ENCODE results near the gene CTR9. TPM values are rescaled to one million over a fixed set of nuclear protein-coding genes. Genes with fewer than 3 reads are reported as not detected.

CTR9 gene
- total and polyA plus RNA-seq, 2 experiments from 2014 or later, result 23.2 to 35.9 TPM

DNA sequence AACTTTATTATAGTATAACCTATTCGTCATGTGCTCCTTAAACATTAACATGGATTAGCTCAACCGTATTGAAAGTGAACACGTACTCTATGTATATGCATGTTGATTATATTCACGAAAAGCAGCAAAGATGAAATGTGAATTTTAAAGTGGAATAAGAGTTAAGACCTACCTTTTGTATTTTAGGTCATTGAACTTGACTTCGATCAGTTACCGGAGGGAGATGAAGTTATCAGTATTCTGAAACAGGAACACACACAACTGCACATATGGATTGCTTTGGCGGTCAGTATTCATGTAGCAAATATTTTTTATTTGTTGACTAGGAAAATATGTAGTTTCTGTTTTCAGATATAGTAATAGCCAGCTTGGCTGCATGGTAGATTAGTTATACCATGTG is 1.4 kb downstream of the CTR9 start:
- Histone ChIP-seq H3K27ac (no peak overlapping the region), H3K36me3 (peaks cover 34% of the 10 kb centered on the region), H3K4me1 (ENCODE audit: low read depth) (no peaks in the 10 kb centered on the region), H3K4me3 (no peak overlapping the region), H3K9me3 (ENCODE audit: low read depth) (no peaks in the 10 kb centered on the region), H3K27me3 (no peaks in the 10 kb centered on the region)
- DNase-seq (ENCODE audit: low read depth in 1 of 2, low spot score in 1 of 2), result no peak
- TF ChIP-seq, protein P1, sequence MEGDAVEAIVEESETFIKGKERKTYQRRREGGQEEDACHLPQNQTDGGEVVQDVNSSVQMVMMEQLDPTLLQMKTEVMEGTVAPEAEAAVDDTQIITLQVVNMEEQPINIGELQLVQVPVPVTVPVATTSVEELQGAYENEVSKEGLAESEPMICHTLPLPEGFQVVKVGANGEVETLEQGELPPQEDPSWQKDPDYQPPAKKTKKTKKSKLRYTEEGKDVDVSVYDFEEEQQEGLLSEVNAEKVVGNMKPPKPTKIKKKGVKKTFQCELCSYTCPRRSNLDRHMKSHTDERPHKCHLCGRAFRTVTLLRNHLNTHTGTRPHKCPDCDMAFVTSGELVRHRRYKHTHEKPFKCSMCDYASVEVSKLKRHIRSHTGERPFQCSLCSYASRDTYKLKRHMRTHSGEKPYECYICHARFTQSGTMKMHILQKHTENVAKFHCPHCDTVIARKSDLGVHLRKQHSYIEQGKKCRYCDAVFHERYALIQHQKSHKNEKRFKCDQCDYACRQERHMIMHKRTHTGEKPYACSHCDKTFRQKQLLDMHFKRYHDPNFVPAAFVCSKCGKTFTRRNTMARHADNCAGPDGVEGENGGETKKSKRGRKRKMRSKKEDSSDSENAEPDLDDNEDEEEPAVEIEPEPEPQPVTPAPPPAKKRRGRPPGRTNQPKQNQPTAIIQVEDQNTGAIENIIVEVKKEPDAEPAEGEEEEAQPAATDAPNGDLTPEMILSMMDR (IDR thresholded peaks at IDR 0.05; ENCODE audit: low read depth, low read length), result no peak

DNA sequence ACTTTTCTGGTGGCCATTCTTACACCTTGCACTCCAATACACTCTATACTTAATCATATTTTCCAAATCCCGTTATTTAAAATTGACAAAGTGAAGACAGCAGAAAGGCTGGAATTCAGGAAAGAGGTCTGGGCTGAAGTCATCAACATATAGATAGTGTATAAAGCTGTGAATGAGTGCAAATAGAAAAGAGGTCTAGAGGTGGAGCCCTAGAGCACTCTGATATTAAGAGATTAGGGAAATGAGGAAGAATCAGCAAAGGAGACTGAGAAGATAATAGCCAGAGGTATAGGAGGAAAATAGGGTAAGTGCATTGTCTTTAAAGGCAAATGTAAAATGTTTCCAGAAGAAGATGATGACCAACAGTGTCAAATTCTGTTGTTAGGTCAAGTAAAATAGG is 7.9 kb downstream of the CTR9 start:
- Histone ChIP-seq H3K9me3 (ENCODE audit: low read depth) (no peaks in the 10 kb centered on the region), H3K36me3 (peaks cover 87% of the 10 kb centered on the region), H3K4me3 (no peak overlapping the region), H3K27me3 (no peaks in the 10 kb centered on the region), H3K27ac (no peak overlapping the region), H3K4me1 (ENCODE audit: low read depth) (no peaks in the 10 kb centered on the region)
- no peak for DNase-seq (ENCODE audit: low read depth in 1 of 2, low spot score in 1 of 2)
- TF ChIP-seq, protein P1 (IDR thresholded peaks at IDR 0.05; ENCODE audit: low read depth, low read length), result peak; percentile 30

DNA sequence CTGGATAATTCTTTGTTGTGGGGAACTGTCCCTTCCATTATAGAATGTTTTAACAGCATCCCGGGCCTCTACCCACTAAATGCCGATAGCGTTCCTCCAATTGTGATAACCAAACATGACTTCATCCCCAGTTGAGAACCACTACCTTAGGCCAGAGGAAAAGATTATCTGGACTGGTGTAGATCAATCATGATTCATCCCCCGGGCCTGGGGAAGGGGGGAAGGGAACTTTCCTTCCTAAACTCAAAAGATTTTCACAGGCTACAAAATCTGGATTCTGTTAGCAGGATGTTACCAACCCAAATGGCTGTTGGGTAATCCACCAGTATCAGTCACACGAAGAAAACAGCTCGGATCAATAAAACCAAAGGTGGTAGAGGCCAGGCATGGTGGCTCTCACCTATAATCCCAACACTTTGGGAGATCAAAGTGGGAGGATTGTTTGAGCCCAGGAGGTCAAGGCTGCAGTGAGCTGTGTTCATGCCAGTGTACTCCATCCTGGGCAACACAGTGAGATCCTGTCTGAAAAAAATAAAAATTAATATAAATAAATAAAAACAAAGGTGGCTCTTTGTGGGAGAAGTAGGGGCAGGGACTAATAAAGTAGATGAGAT is 10.1 kb downstream of the CTR9 start:
- no peak for DNase-seq (ENCODE audit: low read depth in 1 of 2, low spot score in 1 of 2)
- no peaks in the 10 kb centered on the region for H3K9me3 ChIP-seq (ENCODE audit: low read depth)
- peaks cover 86% of the 10 kb centered on the region for H3K36me3 ChIP-seq
- no peaks in the 10 kb centered on the region for H3K4me1 ChIP-seq (ENCODE audit: low read depth)
- TF ChIP-seq, protein P1 (IDR thresholded peaks at IDR 0.05; ENCODE audit: low read depth, low read length), result no peak
- H3K4me3 ChIP-seq, result no peak overlapping the region
- H3K27me3 ChIP-seq, result no peaks in the 10 kb centered on the region
- no peak overlapping the region for H3K27ac ChIP-seq

DNA sequence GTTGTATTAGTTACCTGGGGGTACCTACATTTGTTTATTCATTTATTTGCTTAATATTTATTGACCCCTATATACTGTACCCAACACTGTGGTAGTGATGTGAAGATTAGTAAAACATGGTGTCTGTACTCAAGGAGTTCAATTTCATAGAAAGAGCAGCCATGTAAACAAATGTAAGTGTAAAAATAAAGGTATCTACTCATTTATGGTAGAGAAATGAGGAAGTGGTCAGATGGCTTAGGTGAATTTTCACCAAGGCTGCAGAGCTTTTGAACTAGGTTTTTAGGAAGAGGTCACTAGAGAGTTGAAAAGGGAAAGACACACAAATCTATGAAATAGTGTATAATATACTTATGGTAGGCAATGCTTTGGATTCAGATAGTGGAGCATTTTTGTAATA is 11.1 kb downstream of the CTR9 start:
- Histone ChIP-seq H3K27ac (no peak overlapping the region), H3K4me3 (no peak overlapping the region), H3K9me3 (ENCODE audit: low read depth) (no peaks in the 10 kb centered on the region), H3K27me3 (no peaks in the 10 kb centered on the region), H3K36me3 (peaks cover 85% of the 10 kb centered on the region), H3K4me1 (ENCODE audit: low read depth) (no peaks in the 10 kb centered on the region)
- DNase-seq (ENCODE audit: low read depth in 1 of 2, low spot score in 1 of 2), result no peak
- TF ChIP-seq, protein P1 (IDR thresholded peaks at IDR 0.05; ENCODE audit: low read depth, low read length), result no peak

DNA sequence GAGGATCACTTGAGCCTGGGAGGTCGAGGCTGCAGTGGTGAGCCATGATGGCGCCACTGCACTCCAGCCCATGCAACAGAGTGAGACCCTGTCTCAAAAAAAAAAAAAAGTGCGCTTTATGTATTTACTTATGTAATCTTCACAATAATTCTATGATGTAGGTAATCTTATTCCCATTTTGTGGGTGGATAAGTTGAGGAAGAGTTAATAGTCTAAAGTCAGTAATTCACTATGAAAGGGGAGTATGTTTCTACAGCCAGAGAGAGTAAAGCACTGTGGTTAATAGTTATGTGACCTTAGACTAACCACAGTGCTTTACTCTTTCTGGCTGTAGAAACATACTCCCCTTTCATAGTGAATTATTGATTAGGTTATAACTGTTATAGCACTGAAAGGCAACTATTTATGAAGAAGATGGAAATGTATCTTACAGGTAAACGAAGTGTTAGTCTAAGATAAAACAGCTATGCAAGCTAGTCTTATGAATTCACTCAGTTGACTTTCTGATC is 11.9 kb downstream of the CTR9 start:
- Histone ChIP-seq H3K36me3 (peaks cover 83% of the 10 kb centered on the region), H3K4me1 (ENCODE audit: low read depth) (no peaks in the 10 kb centered on the region), H3K27ac (no peak overlapping the region), H3K4me3 (no peak overlapping the region), H3K9me3 (ENCODE audit: low read depth) (no peaks in the 10 kb centered on the region), H3K27me3 (no peaks in the 10 kb centered on the region)
- TF ChIP-seq, protein P1 (IDR thresholded peaks at IDR 0.05; ENCODE audit: low read depth, low read length), result no peak
- DNase-seq (ENCODE audit: low read depth in 1 of 2, low spot score in 1 of 2), result no peak

All from cardiac muscle cell (in vitro differentiated cells and primary cell).